Measurements from ENCODE around the gene EMP2. TPM values are rescaled to one million over a fixed set of nuclear protein-coding genes. Genes with fewer than 3 reads are reported as not detected.

EMP2 gene
- total RNA-seq, 4 donors from 2014 or later: 20.8 to 31.4 (median 27.5) TPM

DNA sequence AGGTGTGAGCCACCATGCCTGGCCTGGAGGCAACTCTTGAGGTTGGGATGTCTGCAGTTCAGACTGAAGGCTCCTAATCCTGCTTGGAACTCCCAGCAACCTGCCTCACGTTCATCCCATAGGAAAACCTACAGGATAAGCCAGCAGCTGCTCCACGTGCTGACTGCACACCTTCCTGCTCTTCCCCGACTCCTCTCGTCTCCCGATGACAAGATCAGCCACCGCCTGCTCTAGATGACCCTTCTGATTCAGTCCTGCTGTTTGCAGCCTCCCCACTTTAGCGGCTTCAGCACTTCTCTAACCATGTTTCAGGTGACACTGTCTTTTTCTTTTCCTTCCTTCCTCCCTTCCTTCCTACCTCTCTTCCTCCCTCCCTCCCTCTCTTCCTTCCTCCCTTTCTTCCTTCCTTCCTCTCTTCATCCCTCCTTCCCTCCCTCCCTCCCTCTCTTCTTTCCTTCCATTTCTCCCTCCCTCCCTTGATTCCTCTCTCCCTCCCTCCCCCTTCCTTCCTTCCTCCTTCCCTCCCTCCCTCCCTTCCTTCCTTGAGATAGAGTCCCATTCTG, 61.8 kb downstream of the EMP2 start:
- Histone ChIP-seq H3K36me3 (no peaks in the 10 kb centered on the region), H3K27me3 (no peaks in the 10 kb centered on the region), H3K9me3 (no peaks in the 10 kb centered on the region), H3K4me3 (no peak overlapping the region), H3K27ac (no peak overlapping the region), H3K4me1 (no peaks in the 10 kb centered on the region)
- no peak for DNase-seq
- TF ChIP-seq, protein P1, sequence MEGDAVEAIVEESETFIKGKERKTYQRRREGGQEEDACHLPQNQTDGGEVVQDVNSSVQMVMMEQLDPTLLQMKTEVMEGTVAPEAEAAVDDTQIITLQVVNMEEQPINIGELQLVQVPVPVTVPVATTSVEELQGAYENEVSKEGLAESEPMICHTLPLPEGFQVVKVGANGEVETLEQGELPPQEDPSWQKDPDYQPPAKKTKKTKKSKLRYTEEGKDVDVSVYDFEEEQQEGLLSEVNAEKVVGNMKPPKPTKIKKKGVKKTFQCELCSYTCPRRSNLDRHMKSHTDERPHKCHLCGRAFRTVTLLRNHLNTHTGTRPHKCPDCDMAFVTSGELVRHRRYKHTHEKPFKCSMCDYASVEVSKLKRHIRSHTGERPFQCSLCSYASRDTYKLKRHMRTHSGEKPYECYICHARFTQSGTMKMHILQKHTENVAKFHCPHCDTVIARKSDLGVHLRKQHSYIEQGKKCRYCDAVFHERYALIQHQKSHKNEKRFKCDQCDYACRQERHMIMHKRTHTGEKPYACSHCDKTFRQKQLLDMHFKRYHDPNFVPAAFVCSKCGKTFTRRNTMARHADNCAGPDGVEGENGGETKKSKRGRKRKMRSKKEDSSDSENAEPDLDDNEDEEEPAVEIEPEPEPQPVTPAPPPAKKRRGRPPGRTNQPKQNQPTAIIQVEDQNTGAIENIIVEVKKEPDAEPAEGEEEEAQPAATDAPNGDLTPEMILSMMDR (IDR thresholded peaks at IDR 0.05): no peak
- no peak for TF ChIP-seq POLR2A (IDR thresholded peaks at IDR 0.05)

DNA sequence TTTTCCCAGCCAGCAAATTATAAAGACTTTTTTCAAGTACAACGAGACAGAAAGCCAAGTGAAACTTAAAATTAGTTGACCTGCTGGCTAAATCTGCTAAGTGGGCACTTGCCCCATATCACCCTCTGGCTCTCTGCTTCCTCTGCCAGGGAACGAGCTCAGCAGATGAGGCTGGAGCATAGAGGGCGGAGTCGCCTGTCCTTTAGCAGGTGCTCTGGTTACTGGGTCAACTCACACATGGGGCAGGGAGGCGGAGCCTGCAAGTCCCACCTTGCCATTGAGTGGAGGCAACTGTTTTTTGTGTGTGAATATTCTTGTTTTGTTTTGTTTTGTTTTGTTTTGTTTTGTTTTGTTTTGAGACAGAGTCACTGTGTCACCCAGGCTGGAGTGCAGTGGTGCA, 62.5 kb downstream of the EMP2 start:
- no peak overlapping the region for H3K27ac ChIP-seq
- H3K36me3 ChIP-seq: no peaks in the 10 kb centered on the region
- H3K4me1 ChIP-seq: no peaks in the 10 kb centered on the region
- no peaks in the 10 kb centered on the region for H3K9me3 ChIP-seq
- H3K4me3 ChIP-seq: no peak overlapping the region
- no peak for TF ChIP-seq POLR2A (IDR thresholded peaks at IDR 0.05)
- TF ChIP-seq, protein P1 (IDR thresholded peaks at IDR 0.05): no peak
- no peaks in the 10 kb centered on the region for H3K27me3 ChIP-seq
- DNase-seq: no peak

DNA sequence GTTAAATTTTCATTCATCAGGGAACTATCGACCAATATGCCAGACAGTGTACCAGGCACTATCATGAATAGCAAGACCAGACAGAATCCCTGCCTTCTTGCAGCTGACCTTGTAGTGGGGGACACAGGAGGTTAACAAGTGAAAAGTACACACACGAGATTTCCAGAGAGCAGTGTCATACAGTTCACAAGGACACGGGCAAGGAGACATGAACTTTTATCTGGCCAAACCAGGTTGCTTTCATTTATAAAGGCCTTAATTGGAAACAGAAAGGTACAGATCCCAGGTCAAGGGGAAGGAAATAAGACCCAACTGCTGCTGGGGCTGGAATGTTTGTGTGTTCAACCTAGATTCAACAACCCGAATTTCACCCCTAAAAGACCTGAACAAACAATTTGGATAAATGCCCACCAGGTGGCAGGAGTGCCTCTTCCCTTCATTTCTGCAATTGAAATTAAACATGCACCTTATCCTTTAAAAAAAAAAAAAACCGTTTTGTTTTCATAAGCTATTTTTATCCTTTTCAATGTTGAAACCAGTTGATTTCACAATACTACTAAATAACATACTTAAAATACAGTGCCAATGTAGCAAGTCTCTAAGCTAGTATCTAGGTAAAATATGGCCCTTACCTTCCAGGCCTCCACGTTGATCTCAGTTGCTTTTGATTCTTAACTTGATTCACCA, 65.9 kb downstream of the EMP2 start:
- no peaks in the 10 kb centered on the region for H3K4me1 ChIP-seq
- H3K27me3 ChIP-seq: no peaks in the 10 kb centered on the region
- no peak overlapping the region for H3K27ac ChIP-seq
- TF ChIP-seq, protein P1 (IDR thresholded peaks at IDR 0.05): peak; percentile 38 to 73 (median 66)
- TF ChIP-seq POLR2A (IDR thresholded peaks at IDR 0.05): no peak
- no peaks in the 10 kb centered on the region for H3K9me3 ChIP-seq
- H3K36me3 ChIP-seq: no peaks in the 10 kb centered on the region
- peak in 2 of 3 donors; percentile 34 to 68 for DNase-seq
- H3K4me3 ChIP-seq: no peak overlapping the region

DNA sequence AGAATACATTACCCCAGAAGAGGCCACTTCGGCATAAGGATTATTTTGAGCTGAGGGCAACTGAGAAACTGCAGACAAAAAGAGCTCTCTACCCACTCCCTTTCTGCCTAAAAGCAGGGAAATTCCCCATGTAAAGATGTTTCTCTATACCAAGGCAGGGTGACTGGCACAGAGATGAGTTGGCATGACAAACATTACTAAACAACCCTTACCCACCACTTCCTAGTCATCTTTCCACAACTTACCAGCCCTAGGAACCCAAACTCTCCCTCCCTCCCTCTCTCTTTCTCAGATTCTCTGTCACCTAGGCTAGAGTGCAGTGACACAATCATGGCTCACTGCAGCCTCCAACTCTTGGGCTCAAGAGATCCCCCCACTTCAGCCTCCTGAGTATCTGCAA, 68.6 kb downstream of the EMP2 start:
- no peaks in the 10 kb centered on the region for H3K36me3 ChIP-seq
- H3K27me3 ChIP-seq: no peaks in the 10 kb centered on the region
- TF ChIP-seq, protein P1 (IDR thresholded peaks at IDR 0.05): no peak
- no peak for TF ChIP-seq POLR2A (IDR thresholded peaks at IDR 0.05)
- no peak for DNase-seq
- H3K4me3 ChIP-seq: no peak overlapping the region
- H3K27ac ChIP-seq: no peak overlapping the region
- H3K4me1 ChIP-seq: no peaks in the 10 kb centered on the region
- H3K9me3 ChIP-seq: no peaks in the 10 kb centered on the region

DNA sequence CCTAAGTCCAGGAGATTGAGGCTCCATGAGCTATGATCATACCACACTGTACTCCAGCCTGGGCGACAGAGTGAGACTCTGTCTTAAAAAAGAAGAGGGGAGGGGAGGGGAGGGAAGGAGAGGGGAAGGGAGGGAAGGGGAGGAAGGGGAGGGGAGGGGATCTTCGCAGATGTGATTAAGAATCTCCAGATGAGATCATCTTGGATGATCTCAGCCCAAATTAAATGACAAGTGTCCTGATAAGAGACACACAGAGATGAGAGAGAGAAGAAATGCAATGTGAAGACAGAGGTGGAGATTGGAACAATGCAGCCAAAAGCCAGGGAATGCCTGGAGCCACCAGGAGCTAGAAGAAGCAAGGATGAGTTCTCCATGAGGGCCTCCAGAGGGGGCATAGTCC, 70.1 kb downstream of the EMP2 start:
- DNase-seq: no peak
- H3K27ac ChIP-seq: no peak overlapping the region
- H3K4me1 ChIP-seq: no peaks in the 10 kb centered on the region
- no peak overlapping the region for H3K4me3 ChIP-seq
- no peaks in the 10 kb centered on the region for H3K9me3 ChIP-seq
- H3K27me3 ChIP-seq: no peaks in the 10 kb centered on the region
- H3K36me3 ChIP-seq: no peaks in the 10 kb centered on the region
- TF ChIP-seq POLR2A (IDR thresholded peaks at IDR 0.05): no peak
- TF ChIP-seq, protein P1 (IDR thresholded peaks at IDR 0.05): no peak
